Measurements from ENCODE around the gene STON2.

Gene STON2

GRCh38 chr14:81315341-81315740, 84.8 kb downstream of the STON2 start:
- H3K9me3 Mint-ChIP-seq, result no peaks in the 10 kb centered on the region
- H3K36me3 Mint-ChIP-seq (ENCODE audit: low read depth), result no peaks in the 10 kb centered on the region
- no peaks in the 10 kb centered on the region for H3K4me1 Mint-ChIP-seq (ENCODE audit: low read depth)

GRCh38 chr14:81314443-81315175, 85.5 kb downstream of the STON2 start:
- Mint-ChIP-seq H3K27ac (no peak overlapping the region), H3K36me3 (ENCODE audit: low read depth) (no peaks in the 10 kb centered on the region), H3K4me3 (no peak overlapping the region), H3K9me3 (no peaks in the 10 kb centered on the region), H3K4me1 (ENCODE audit: low read depth) (no peaks in the 10 kb centered on the region), H3K27me3 (peaks cover 4% of the 10 kb centered on the region)

More at GRCh38 chr14:81315341-81315740, 84.8 kb downstream of the STON2 start:
- Mint-ChIP-seq H3K27ac (no peak overlapping the region), H3K27me3 (peaks cover 4% of the 10 kb centered on the region), H3K4me3 (no peak overlapping the region)

GRCh38 chr14:81313775-81314429, 86.2 kb downstream of the STON2 start:
- no peak overlapping the region for H3K4me3 Mint-ChIP-seq
- H3K27me3 Mint-ChIP-seq, result peaks cover 4% of the 10 kb centered on the region
- no peaks in the 10 kb centered on the region for H3K36me3 Mint-ChIP-seq (ENCODE audit: low read depth)
- H3K4me1 Mint-ChIP-seq (ENCODE audit: low read depth), result no peaks in the 10 kb centered on the region
- H3K9me3 Mint-ChIP-seq, result no peaks in the 10 kb centered on the region
- H3K27ac Mint-ChIP-seq, result no peak overlapping the region

GRCh38 chr14:81313200-81313599, 86.9 kb downstream of the STON2 start:
- no peaks in the 10 kb centered on the region for H3K9me3 Mint-ChIP-seq
- H3K4me1 Mint-ChIP-seq (ENCODE audit: low read depth), result no peaks in the 10 kb centered on the region
- no peaks in the 10 kb centered on the region for H3K36me3 Mint-ChIP-seq (ENCODE audit: low read depth)
- H3K27me3 Mint-ChIP-seq, result peaks cover 4% of the 10 kb centered on the region
- no peak overlapping the region for H3K4me3 Mint-ChIP-seq
- H3K27ac Mint-ChIP-seq, result no peak overlapping the region

- no peak overlapping the region for H3K27ac Mint-ChIP-seq
- H3K36me3 Mint-ChIP-seq (ENCODE audit: low read depth), result no peaks in the 10 kb centered on the region
- H3K9me3 Mint-ChIP-seq, result no peaks in the 10 kb centered on the region
- H3K4me3 Mint-ChIP-seq, result no peak overlapping the region
- peaks cover 4% of the 10 kb centered on the region for H3K27me3 Mint-ChIP-seq
- no peaks in the 10 kb centered on the region for H3K4me1 Mint-ChIP-seq (ENCODE audit: low read depth)
These were observed 87.7 kb downstream of the STON2 start for GRCh38 chr14:81312289-81312876.

- no peak overlapping the region for H3K27ac Mint-ChIP-seq
- no peaks in the 10 kb centered on the region for H3K4me1 Mint-ChIP-seq (ENCODE audit: low read depth)
- H3K4me3 Mint-ChIP-seq, result no peak overlapping the region
- no peaks in the 10 kb centered on the region for H3K9me3 Mint-ChIP-seq
- H3K36me3 Mint-ChIP-seq (ENCODE audit: low read depth), result no peaks in the 10 kb centered on the region
- H3K27me3 Mint-ChIP-seq, result peaks cover 4% of the 10 kb centered on the region
These were observed 88.3 kb downstream of the STON2 start for GRCh38 chr14:81311778-81312177.

- Mint-ChIP-seq H3K4me3 (no peak overlapping the region), H3K27me3 (peaks cover 4% of the 10 kb centered on the region), H3K9me3 (no peaks in the 10 kb centered on the region), H3K36me3 (ENCODE audit: low read depth) (no peaks in the 10 kb centered on the region), H3K4me1 (ENCODE audit: low read depth) (no peaks in the 10 kb centered on the region), H3K27ac (no peak overlapping the region)
These were observed 89.0 kb downstream of the STON2 start for GRCh38 chr14:81311141-81311540.

- no peak overlapping the region for H3K27ac Mint-ChIP-seq
- H3K27me3 Mint-ChIP-seq, result peaks cover 4% of the 10 kb centered on the region
- no peaks in the 10 kb centered on the region for H3K9me3 Mint-ChIP-seq
- no peaks in the 10 kb centered on the region for H3K4me1 Mint-ChIP-seq (ENCODE audit: low read depth)
- no peaks in the 10 kb centered on the region for H3K36me3 Mint-ChIP-seq (ENCODE audit: low read depth)
- no peak overlapping the region for H3K4me3 Mint-ChIP-seq
These were observed 89.5 kb downstream of the STON2 start for GRCh38 chr14:81310606-81311005.

- H3K36me3 Mint-ChIP-seq (ENCODE audit: low read depth), result no peaks in the 10 kb centered on the region
- H3K27me3 Mint-ChIP-seq, result peaks cover 4% of the 10 kb centered on the region
- H3K4me3 Mint-ChIP-seq, result no peak overlapping the region
- no peaks in the 10 kb centered on the region for H3K4me1 Mint-ChIP-seq (ENCODE audit: low read depth)
- H3K27ac Mint-ChIP-seq, result no peak overlapping the region
- no peaks in the 10 kb centered on the region for H3K9me3 Mint-ChIP-seq
These were observed 90.6 kb downstream of the STON2 start for GRCh38 chr14:81309511-81309910.

GRCh38 chr14:81305743-81306142, 94.4 kb downstream of the STON2 start:
- Mint-ChIP-seq H3K36me3 (ENCODE audit: low read depth) (no peaks in the 10 kb centered on the region), H3K9me3 (no peaks in the 10 kb centered on the region), H3K27me3 (no peaks in the 10 kb centered on the region), H3K4me3 (no peak overlapping the region), H3K27ac (no peak overlapping the region), H3K4me1 (ENCODE audit: low read depth) (peaks cover 12% of the 10 kb centered on the region)

- Mint-ChIP-seq H3K27me3 (no peaks in the 10 kb centered on the region), H3K36me3 (ENCODE audit: low read depth) (no peaks in the 10 kb centered on the region), H3K9me3 (no peaks in the 10 kb centered on the region), H3K27ac (no peak overlapping the region), H3K4me1 (ENCODE audit: low read depth) (peaks cover 12% of the 10 kb centered on the region), H3K4me3 (no peak overlapping the region)
These were observed 95.1 kb downstream of the STON2 start for GRCh38 chr14:81305065-81305464.

GRCh38 chr14:81303258-81303935, 96.7 kb downstream of the STON2 start:
- no peaks in the 10 kb centered on the region for H3K9me3 Mint-ChIP-seq
- peaks cover 12% of the 10 kb centered on the region for H3K4me1 Mint-ChIP-seq (ENCODE audit: low read depth)
- no peaks in the 10 kb centered on the region for H3K36me3 Mint-ChIP-seq (ENCODE audit: low read depth)
- H3K27me3 Mint-ChIP-seq, result no peaks in the 10 kb centered on the region
- no peak overlapping the region for H3K27ac Mint-ChIP-seq
- H3K4me3 Mint-ChIP-seq, result no peak overlapping the region

- Mint-ChIP-seq H3K4me3 (no peak overlapping the region), H3K36me3 (ENCODE audit: low read depth) (no peaks in the 10 kb centered on the region), H3K27me3 (no peaks in the 10 kb centered on the region), H3K9me3 (no peaks in the 10 kb centered on the region), H3K27ac (no peak overlapping the region), H3K4me1 (ENCODE audit: low read depth) (peaks cover 12% of the 10 kb centered on the region)
These were observed 97.5 kb downstream of the STON2 start for GRCh38 chr14:81302638-81303037.

GRCh38 chr14:81301813-81302212, 98.3 kb downstream of the STON2 start:
- H3K4me1 Mint-ChIP-seq (ENCODE audit: low read depth), result peaks cover 12% of the 10 kb centered on the region
- H3K27me3 Mint-ChIP-seq, result no peaks in the 10 kb centered on the region
- no peak overlapping the region for H3K4me3 Mint-ChIP-seq
- no peak overlapping the region for H3K27ac Mint-ChIP-seq
- H3K36me3 Mint-ChIP-seq (ENCODE audit: low read depth), result no peaks in the 10 kb centered on the region
- no peaks in the 10 kb centered on the region for H3K9me3 Mint-ChIP-seq

GRCh38 chr14:81301371-81301770, 98.8 kb downstream of the STON2 start:
- Mint-ChIP-seq H3K27me3 (no peaks in the 10 kb centered on the region), H3K36me3 (ENCODE audit: low read depth) (no peaks in the 10 kb centered on the region), H3K4me1 (ENCODE audit: low read depth) (peaks cover 12% of the 10 kb centered on the region), H3K27ac (no peak overlapping the region), H3K4me3 (no peak overlapping the region), H3K9me3 (no peaks in the 10 kb centered on the region)

Measured in stimulated activated naive CD8-positive, alpha-beta T cell treated with anti-CD3 and anti-CD28 coated beads, Interleukin-15, Interleukin-2, amounts not matched to agents 100 ng/mL and 50 ng/mL, for 24 hours (primary cell).